Ramos (cell line): Measurements from ENCODE around the gene OS9.

ENCODE experiments used
- in situ Hi-C: fragments of 300-500 bp; cut with MboI; formaldehyde crosslinking; loops from one replicate; pipeline ENCODE4 v1.14.3; 2022; ENCODE audit warnings: low sequenced_read_pairs; ENCODE audit not compliant: unreplicated experiment

Gene OS9

DNA sequence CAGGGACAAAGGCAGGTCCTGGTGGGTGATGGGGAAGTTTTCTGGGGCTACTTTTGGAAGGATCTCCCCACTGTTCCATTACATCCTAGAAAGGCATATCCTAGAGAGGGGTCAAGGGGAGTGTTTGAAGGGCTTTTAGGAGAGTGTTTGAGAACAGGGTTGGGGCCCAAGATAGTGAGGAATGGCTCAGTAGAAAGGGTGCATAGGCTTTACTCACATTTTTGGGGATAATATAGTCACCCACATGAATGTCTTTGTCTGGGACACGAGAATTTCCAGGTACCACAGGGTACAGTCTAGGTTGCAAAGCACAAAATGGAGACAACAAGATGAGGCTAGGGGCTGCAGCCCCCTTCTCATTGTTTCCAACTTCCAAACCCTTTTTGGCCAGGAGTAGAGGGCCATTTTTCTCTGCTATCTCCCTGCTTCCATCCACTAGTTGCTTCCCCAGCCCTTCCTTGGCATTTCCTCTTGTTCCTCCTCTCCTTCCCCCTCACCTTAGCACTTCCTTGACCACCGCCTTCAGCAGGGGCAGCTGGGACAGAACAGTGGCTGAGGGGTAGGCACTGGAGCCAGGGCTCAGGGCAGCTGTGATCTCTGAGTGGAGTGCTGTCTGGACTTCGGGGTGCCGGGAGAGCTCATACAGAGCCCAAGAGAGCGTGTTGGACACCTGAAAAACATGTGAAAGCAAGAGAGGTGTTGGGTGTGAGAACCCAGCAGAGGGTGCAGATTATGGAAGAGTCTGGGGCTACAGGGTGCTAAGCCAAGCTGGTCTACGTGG lies 70.1 kb downstream of the OS9 start:
- in situ Hi-C loops, result loop anchor here (25.0 kb wide), 1 partner anchor 527 kb away; the partner anchor contains the start of gene SHMT2

DNA sequence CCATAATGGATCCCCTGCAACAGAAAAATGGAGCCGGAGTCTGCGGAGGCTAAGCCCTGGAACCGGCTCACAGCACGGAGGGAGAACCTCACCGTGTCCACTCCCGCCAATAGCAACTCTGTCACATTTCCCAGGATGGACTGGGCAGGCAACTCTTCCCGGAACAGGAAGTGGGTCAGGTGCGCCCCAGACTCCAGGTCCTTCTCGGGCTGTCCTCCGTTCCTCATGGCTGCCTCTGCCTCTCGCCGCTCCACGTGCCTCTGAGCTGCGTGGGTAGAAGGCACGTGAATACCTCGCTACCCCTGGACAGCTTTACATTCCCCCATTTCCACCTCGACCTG lies 70.7 kb downstream of the OS9 start:
- in situ Hi-C loops, result loop anchor here (25.0 kb wide), 1 partner anchor 527 kb away; the partner anchor contains the start of gene SHMT2

DNA sequence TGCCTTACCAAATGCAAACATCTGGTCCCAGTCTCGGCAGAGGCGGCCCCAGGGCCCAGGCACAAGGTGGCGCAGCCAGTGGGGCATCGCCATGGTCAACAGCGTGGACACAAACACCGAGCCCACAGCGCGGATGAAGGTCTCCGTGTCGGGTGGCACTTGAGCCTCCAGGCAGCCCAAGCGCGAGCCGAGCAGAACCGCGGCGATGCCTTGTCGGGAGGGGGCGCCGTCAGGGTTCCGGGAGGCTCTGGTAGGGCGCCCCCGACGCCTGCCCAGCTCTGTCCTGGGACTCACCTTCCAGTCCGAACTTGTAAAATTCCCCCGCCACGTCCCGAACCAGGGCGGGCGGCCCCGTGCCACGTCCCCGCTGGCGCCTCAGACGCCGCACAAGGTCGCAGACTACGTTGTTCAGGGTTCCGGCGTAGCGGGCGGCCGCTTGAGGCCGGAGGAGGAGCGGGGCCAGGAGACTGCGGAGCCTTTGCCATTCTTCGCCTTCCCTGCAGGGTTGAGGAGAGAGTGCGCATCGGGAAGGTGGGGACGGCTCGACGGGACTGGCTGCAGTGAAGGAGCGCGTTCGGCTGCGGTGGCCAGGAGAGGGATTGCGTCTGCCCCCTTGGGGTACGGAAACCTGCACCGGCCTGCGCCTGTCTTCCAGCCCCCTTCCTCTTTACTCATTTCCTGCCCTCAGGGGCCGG lies 71.2 kb downstream of the OS9 start:
- in situ Hi-C loops, result loop anchor here (25.0 kb wide), 1 partner anchor 528 kb away; the partner anchor contains the start of gene SHMT2

DNA sequence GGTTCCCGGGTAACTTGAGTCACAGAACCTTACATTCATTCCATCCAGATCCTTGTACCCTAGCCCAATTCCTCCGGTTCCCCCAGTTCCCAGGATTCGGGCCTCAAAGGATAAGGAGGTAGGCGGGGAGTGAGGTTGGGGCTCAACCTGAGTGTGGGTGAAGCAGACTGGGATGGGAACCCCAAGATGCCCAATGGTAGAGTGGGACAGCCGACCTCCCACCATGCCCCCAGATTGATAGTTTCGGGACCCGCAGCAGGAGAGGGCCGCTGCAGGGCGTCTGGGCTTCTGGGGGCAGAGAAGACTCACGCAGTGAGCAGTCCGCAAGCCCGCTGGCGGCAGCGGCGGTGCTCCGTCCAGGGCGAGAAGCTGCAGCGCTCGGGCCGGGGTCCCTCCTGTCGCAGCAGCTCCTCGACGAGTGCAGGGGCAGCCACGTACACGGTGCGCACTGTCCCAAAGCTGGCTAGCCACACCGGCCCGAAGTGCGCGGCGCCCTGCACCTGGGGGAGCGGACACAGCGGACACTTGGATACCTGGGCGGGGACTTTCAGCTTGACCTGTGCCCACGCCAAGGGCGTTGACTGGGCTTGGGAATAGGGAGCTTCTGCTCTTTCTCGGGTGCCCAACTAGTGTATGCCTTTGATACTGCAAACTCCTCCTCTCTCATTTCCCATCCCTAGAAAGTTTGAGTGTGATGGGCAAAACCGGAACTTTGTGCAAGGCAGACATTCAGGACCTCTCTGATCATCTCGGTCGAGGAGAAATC lies 71.9 kb downstream of the OS9 start:
- in situ Hi-C loops, result loop anchor here (25.0 kb wide), 1 partner anchor 529 kb away; the partner anchor contains the start of gene SHMT2

DNA sequence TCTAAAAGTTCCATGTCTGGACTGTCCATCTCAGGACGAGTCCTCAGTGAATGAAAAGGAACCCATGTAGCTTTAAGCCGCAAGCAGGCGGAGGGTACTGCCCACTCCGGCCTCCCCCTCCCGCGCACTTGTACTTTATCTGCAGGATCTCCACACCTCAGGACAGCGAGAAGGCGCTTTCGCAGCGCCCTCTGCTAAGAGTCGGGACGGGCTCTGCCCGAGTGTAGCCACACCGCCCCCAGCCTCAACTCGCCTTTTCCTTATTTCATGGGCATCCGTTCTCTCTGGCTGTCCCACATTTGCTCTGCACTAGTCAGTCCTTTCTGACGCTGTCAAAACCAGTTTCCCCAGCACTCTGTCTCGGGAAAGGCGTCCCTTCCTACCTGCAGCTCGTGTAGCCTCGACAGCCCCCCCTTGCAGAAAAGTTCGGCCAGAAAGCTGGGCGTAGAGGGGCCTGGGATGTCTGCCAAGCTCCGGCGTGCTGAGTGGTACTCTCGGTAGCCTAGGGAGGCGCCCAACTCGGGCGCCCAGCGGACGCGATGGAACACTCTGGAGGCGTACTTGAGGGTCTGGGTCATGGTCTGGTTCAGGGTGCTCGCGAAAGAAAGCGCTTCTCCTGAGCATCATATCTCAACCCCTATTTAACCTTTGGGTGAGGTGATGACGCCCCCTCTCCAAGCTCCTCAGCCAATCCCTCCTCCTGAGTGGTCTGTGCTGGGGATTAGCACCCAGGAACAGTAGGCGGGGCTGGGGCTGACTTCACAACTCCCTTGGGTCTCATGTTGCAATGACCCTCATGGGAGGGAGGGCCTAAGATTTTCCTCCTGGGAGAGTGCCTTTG lies 72.8 kb downstream of the OS9 start, which contains the start of gene CYP27B1:
Gene CYP27B1 (minus strand): TSS at position 615 of the 841 bp plus-strand sequence. CDS start 37 bp downstream, at position 578.
- in situ Hi-C loops, result loop anchor here (25.0 kb wide), 1 partner anchor 529 kb away; the partner anchor contains the start of gene SHMT2

DNA sequence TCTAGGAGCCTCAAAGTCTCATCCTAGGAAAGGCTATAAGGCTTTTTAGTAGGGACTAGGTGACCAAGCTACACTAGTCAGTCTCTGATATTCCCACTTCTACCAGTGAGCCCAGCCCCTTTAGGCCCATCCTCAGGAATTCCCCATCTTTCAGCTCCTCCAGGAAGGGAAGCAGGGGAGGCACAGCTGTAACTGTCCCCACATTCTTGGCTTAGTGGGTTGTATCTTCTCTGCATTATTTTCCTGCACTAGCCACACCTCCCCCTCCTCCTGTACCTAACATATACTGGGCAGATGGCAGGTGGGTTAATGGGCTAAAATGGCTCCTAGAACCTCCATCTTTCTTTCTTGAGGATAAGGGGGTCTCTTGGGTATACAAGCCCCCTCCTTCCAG lies 73.4 kb downstream of the OS9 start:
- in situ Hi-C loops, result loop anchor here (25.0 kb wide), 1 partner anchor 530 kb away; the partner anchor contains the start of gene SHMT2

DNA sequence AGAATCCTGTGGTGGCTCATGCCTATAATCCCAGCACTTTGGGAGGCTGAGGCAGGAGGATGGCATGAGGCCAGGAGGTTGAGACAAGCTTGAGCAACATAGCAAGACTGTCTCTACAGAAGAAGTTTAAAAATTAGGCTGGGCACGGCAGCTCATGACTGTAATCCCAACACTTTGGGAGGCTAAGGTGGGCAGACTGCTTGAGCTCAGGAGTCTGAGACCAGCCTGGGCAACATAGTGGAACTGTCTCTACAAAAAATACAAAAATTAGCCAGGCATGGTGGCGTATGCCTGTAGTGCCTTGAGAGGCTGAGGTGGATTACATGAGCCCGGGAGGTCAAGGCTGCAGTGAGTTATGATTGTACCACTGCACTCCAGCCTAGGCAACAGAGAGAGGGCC lies 73.9 kb downstream of the OS9 start:
- in situ Hi-C loops, result loop anchor here (25.0 kb wide), 1 partner anchor 531 kb away; the partner anchor contains the start of gene SHMT2

DNA sequence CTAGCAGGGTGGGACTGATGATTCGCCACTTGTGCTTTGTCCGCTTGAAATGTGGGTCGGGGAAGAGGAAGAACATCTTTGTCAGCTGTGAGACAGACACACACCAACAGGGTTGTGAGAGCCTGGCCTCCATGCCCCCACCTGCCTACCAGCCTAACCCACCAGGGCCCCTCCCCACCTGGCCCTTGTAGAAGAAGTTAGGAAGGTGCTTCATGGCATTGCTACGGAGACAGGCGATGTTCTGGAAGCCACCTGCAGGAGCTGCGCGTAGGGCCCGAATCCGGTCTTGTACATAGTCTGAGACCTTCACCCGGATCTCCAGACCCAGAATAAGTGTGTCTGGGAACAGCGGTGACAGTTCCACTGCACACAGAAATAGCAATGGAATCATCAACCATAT lies 75.7 kb downstream of the OS9 start:
- in situ Hi-C loops, result loop anchor here (25.0 kb wide), 1 partner anchor 532 kb away; the partner anchor contains the start of gene SHMT2

DNA sequence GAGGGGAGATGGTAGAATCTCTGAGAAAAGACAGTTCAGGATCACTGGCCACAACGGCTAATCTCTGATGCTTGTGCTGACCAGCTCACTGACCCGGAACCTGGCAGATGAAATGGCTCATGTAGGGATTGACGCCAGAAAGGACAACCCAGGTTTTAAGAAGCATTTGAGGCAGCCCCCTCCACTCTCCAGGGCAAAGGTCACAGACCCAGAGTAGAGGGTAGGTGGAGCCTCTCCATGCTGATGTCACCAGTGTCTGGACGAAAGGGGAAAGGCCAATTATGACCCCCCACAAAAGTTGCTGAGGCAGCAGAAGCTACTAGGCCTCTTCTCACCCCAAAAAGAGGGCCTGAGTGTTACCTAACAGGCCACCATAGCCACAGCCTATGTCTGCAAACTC lies 76.8 kb downstream of the OS9 start:
- in situ Hi-C loops, result loop anchor here (25.0 kb wide), 1 partner anchor 533 kb away; the partner anchor contains the start of gene SHMT2
